HFFc6 (cell line): ENCODE data around the gene DDX23. TPM values are rescaled to one million over a fixed set of nuclear protein-coding genes. Genes with fewer than 3 reads are reported as not detected.
"Not testable (repeated sequence)": the region's sequence is repeated elsewhere in the genome, so short reads cannot be mapped to it uniquely, and the experiment has no call there.

Experiments
- DNase-seq: peaks from one replicate; pipeline ENCODE4 v3.0.0-alpha.2; 2018
- H3K27ac Mint-ChIP-seq: 2 replicates; pipeline ENCODE4 v1.8.0; 2020; ENCODE audit warnings: mild to moderate bottlenecking, mixed read lengths
- H3K27me3 Mint-ChIP-seq: 2 replicates; pipeline ENCODE4 v1.8.0; 2021; ENCODE audit warnings: mild to moderate bottlenecking, moderate library complexity, mixed read lengths; ENCODE audit not compliant: insufficient read depth
- H3K36me3 Mint-ChIP-seq: 2 replicates; pipeline ENCODE4 v1.8.0; 2021; ENCODE audit warnings: low read depth, mixed read lengths
- H3K4me1 Mint-ChIP-seq: 2 replicates; pipeline ENCODE4 v1.8.0; 2020; ENCODE audit warnings: low read depth, mixed read lengths
- H3K4me3 Mint-ChIP-seq: 2 replicates; pipeline ENCODE4 v1.8.0; 2020; ENCODE audit warnings: mild to moderate bottlenecking, moderate library complexity, mixed read lengths
- H3K9me3 Mint-ChIP-seq: 2 replicates; pipeline ENCODE4 v1.8.0; 2020; ENCODE audit warnings: mild to moderate bottlenecking, mixed read lengths
- total RNA-seq, 6 experiments: library from RNA; stranded (reverse); fragmentation: NEBNext Ultra II Directional; extraction: Animal tissue kit (Norgen Biotek cat#: 25700); gene quantifications; 2 replicates in 1 of 6; 3 replicates in 5 of 6; pipeline ENCODE4 v1.2.3, GENCODE V29; 2021
- TF ChIP-seq, protein P1 (sequence below): fragments of 200-600 bp; sonication (generic); IDR thresholded peaks from 2 replicates; pipeline ENCODE4 v1.5.0; 2021; ENCODE audit warnings: antibody characterized with exemption, mild to moderate bottlenecking

DDX23 gene
- total RNA-seq, 6 experiments from 2014 or later = 57.4 to 84.1 (median 69.8) TPM

DNA sequence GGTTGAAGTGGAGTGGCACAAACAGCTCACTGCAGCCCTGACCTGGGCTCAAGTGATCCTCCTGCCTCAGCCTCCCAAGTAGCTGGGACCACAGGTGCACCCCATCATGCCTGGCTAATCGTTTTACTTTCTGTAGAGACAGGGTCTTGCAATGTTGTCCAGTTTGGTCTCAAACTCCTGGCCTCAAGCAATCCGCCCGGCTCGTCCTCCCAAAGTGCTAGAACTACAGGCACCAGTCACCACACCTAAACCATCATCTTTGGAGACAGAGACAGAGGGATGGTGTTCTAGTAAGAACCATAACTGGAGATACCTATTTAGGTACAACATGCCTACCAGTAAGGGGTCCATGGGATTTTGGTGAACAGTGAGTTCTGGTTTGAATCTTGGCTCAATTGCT, 2.5 kb upstream of the DDX23 start:
- H3K4me3 Mint-ChIP-seq = no peak overlapping the region
- TF ChIP-seq, protein P1, sequence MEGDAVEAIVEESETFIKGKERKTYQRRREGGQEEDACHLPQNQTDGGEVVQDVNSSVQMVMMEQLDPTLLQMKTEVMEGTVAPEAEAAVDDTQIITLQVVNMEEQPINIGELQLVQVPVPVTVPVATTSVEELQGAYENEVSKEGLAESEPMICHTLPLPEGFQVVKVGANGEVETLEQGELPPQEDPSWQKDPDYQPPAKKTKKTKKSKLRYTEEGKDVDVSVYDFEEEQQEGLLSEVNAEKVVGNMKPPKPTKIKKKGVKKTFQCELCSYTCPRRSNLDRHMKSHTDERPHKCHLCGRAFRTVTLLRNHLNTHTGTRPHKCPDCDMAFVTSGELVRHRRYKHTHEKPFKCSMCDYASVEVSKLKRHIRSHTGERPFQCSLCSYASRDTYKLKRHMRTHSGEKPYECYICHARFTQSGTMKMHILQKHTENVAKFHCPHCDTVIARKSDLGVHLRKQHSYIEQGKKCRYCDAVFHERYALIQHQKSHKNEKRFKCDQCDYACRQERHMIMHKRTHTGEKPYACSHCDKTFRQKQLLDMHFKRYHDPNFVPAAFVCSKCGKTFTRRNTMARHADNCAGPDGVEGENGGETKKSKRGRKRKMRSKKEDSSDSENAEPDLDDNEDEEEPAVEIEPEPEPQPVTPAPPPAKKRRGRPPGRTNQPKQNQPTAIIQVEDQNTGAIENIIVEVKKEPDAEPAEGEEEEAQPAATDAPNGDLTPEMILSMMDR = no peak
- H3K36me3 Mint-ChIP-seq = peaks cover 16% of the 10 kb centered on the region; the same call in 1 of the 2 replicates
- H3K27me3 Mint-ChIP-seq = peaks cover 13% of the 10 kb centered on the region
- no peaks in the 10 kb centered on the region for H3K9me3 Mint-ChIP-seq
- no peak for DNase-seq
- H3K27ac Mint-ChIP-seq = no peak overlapping the region
- peaks cover 29% of the 10 kb centered on the region for H3K4me1 Mint-ChIP-seq

GRCh38 chr12:48852734-48853688, 1.0 kb upstream of the DDX23 start:
- Mint-ChIP-seq H3K27me3 (peaks cover 9% of the 10 kb centered on the region), H3K27ac (peak overlapping the region; percentile 94), H3K4me1 (peaks cover 29% of the 10 kb centered on the region), H3K9me3 (no peaks in the 10 kb centered on the region), H3K36me3 (peaks cover 16% of the 10 kb centered on the region; the same call in 1 of the 2 replicates), H3K4me3 (peak overlapping the region; percentile 99)
- peak; percentile 85 for DNase-seq
- TF ChIP-seq, protein P1 = peak; percentile 97

DNA sequence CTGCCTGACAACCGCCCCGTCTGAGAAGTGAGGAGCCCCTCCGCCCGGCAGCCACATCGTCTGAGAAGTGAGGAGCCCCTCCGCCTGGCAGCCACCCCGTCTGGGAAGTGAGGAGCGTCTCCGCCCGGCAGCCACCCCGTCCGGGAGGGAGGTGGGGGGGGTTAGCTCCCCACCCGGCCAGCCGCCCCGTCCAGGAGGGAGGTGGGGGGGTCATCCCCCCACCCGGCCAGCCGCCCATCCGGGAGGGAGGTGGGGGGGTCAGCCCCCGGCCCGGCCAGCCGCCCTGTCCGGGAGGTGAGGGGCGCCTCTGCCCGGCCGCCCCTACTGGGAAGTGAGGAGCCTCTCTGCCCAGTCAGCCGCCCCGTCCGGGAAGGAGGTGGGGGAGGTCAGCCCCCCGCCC, 9.9 kb downstream of the DDX23 start:
- peaks cover 17% of the 10 kb centered on the region for H3K36me3 Mint-ChIP-seq
- not testable (repeated sequence) for H3K9me3 Mint-ChIP-seq, H3K4me3 Mint-ChIP-seq, H3K4me1 Mint-ChIP-seq, DNase-seq, H3K27me3 Mint-ChIP-seq, H3K27ac Mint-ChIP-seq

- DNase-seq = no peak
- H3K4me3 Mint-ChIP-seq = no peak overlapping the region
- no peaks in the 10 kb centered on the region for H3K27me3 Mint-ChIP-seq
- no peaks in the 10 kb centered on the region for H3K4me1 Mint-ChIP-seq
- no peak overlapping the region for H3K27ac Mint-ChIP-seq
- no peaks in the 10 kb centered on the region for H3K9me3 Mint-ChIP-seq
- H3K36me3 Mint-ChIP-seq = peaks cover 27% of the 10 kb centered on the region
- TF ChIP-seq, protein P1 = no peak
These were observed 13.9 kb downstream of the DDX23 start for GRCh38 chr12:48838048-48838447.

- no peaks in the 10 kb centered on the region for H3K9me3 Mint-ChIP-seq
- DNase-seq = no peak
- H3K4me1 Mint-ChIP-seq = no peaks in the 10 kb centered on the region
- 0 out of 2 replicates have a peak, but pooled peaks cover 2% of the 10 kb centered on the region for H3K27me3 Mint-ChIP-seq
- no peak overlapping the region for H3K4me3 Mint-ChIP-seq
- H3K36me3 Mint-ChIP-seq = peaks cover 27% of the 10 kb centered on the region
- TF ChIP-seq, protein P1 = no peak
- no peak overlapping the region for H3K27ac Mint-ChIP-seq
These were observed 19.5 kb downstream of the DDX23 start for GRCh38 chr12:48832321-48833060.

GRCh38 chr12:48831257-48831656, 20.7 kb downstream of the DDX23 start:
- TF ChIP-seq, protein P1 = no peak
- Mint-ChIP-seq H3K36me3 (peaks cover 17% of the 10 kb centered on the region), H3K27ac (no peak overlapping the region), H3K27me3 (peaks cover 2% of the 10 kb centered on the region; the same call in 1 of the 2 replicates), H3K9me3 (no peaks in the 10 kb centered on the region), H3K4me1 (no peaks in the 10 kb centered on the region), H3K4me3 (no peak overlapping the region)
- no peak for DNase-seq
